Measurements from ENCODE around the gene DZANK1.

The DZANK1 gene

GRCh38 chr20:18416486-18416885 lies 50.3 kb downstream of the DZANK1 start:
- no peak for TF ChIP-seq CTCF (IDR thresholded peaks at IDR 0.05; ENCODE audit: low read depth, low read length)
- DNase-seq (ENCODE audit: extremely low read depth, low read depth), result no peak

GRCh38 chr20:18414140-18414539 lies 52.7 kb downstream of the DZANK1 start:
- TF ChIP-seq CTCF (IDR thresholded peaks at IDR 0.05; ENCODE audit: low read depth, low read length), result no peak
- DNase-seq (ENCODE audit: extremely low read depth, low read depth), result no peak

- TF ChIP-seq CTCF (IDR thresholded peaks at IDR 0.05; ENCODE audit: low read depth, low read length), result no peak
- DNase-seq (ENCODE audit: extremely low read depth, low read depth), result no peak
Observed at GRCh38 chr20:18412221-18412901, 54.5 kb downstream of the DZANK1 start.

GRCh38 chr20:18405826-18406225 lies 61.0 kb downstream of the DZANK1 start:
- TF ChIP-seq CTCF (IDR thresholded peaks at IDR 0.05; ENCODE audit: low read depth, low read length), result no peak
- DNase-seq (ENCODE audit: extremely low read depth, low read depth), result no peak

GRCh38 chr20:18404172-18404571 lies 62.7 kb downstream of the DZANK1 start:
- TF ChIP-seq CTCF (IDR thresholded peaks at IDR 0.05; ENCODE audit: low read depth, low read length), result no peak
- no peak for DNase-seq (ENCODE audit: extremely low read depth, low read depth)

GRCh38 chr20:18403269-18403668 lies 63.6 kb downstream of the DZANK1 start:
- DNase-seq (ENCODE audit: extremely low read depth, low read depth), result no peak
- TF ChIP-seq CTCF (IDR thresholded peaks at IDR 0.05; ENCODE audit: low read depth, low read length), result no peak

GRCh38 chr20:18401305-18401704 lies 65.5 kb downstream of the DZANK1 start:
- no peak for TF ChIP-seq CTCF (IDR thresholded peaks at IDR 0.05; ENCODE audit: low read depth, low read length)
- no peak for DNase-seq (ENCODE audit: extremely low read depth, low read depth)

All from AG09319 (cell line).